IMR-90 (cell line): ENCODE data around the gene ARL6IP6. TPM values are rescaled to one million over a fixed set of nuclear protein-coding genes. Genes with fewer than 3 reads are reported as not detected.

Experiments
- ATAC-seq: fragments of 200-7000 bp; cut with Tn5 transposase; 2 replicates; pipeline ENCODE4 v1.9.1; 2020; ENCODE audit warnings: low read depth, mild to moderate bottlenecking, moderate library complexity
- BruUV-seq: library from RNA; stranded (reverse); fragments of 400-500 nt; replicated peaks from 2 replicates; lab custom pipeline; 2021; lab: Mats Ljungman, UMichigan
- CTCF ChIA-PET: fragments of 300-600 bp; formaldehyde crosslinking; extraction: SDS; loops from one replicate; lab custom pipeline; 2021; ENCODE audit warnings: antibody characterized with exemption; lab: Yijun Ruan, JAX
- POLR2A ChIA-PET: fragments of 300-600 bp; sonication (Branson Sonifier 250); formaldehyde crosslinking; loops from one replicate; lab custom pipeline; 2022; ENCODE audit warnings: antibody characterized with exemption; ENCODE audit not compliant: unreplicated experiment; lab: Charles Lee
- DNase-seq: peaks from one replicate; pipeline ENCODE4 v3.0.0; 2013
- H2AFZ ChIP-seq: replicated peaks from 2 replicates; pipeline ENCODE3; 2013; ENCODE audit warnings: low read length, mild to moderate bottlenecking; ENCODE audit not compliant: poor library complexity
- H2AK5ac ChIP-seq: 2 replicates; pipeline ENCODE4 v1.6.1; 2013; ENCODE audit warnings: low read depth, low read length, inconsistent platforms
- H2AK9ac ChIP-seq: replicated peaks from 2 replicates; pipeline ENCODE3; 2013; ENCODE audit warnings: mild to moderate bottlenecking, low read depth, low read length, moderate library complexity; ENCODE audit not compliant: poor library complexity
- H2BK120ac ChIP-seq: 2 replicates; pipeline ENCODE4 v1.6.1; 2013; ENCODE audit warnings: low read depth, low read length, inconsistent platforms
- H2BK15ac ChIP-seq: 3 replicates; pipeline ENCODE4 v1.6.1; 2013; ENCODE audit warnings: low read depth, low read length, inconsistent platforms
- H2BK20ac ChIP-seq: 2 replicates; pipeline ENCODE4 v1.6.1; 2013; ENCODE audit warnings: low read depth, mild to moderate bottlenecking, inconsistent platforms, low read length, moderate library complexity
- H2BK5ac ChIP-seq: 2 replicates; pipeline ENCODE4 v1.6.1; 2013; ENCODE audit warnings: mild to moderate bottlenecking, low read depth, low read length, inconsistent platforms; ENCODE audit not compliant: poor library complexity, severe bottlenecking
- H3K14ac ChIP-seq: replicated peaks from 2 replicates; pipeline ENCODE4 v1.6.1; 2013; ENCODE audit warnings: low read depth, low read length, inconsistent platforms
- H3K18ac ChIP-seq: 2 replicates; pipeline ENCODE4 v1.6.1; 2013; ENCODE audit warnings: low read depth, low read length, control low read depth
- H3K23ac ChIP-seq: 2 replicates; pipeline ENCODE4 v1.6.1; 2013; ENCODE audit warnings: low read depth, low read length, inconsistent platforms
- H3K27ac ChIP-seq: 2 replicates; pipeline ENCODE4 v1.5.1; 2013; ENCODE audit warnings: mild to moderate bottlenecking, control low read depth, low read length; ENCODE audit not compliant: insufficient read depth
- H3K27me3 ChIP-seq: 2 replicates; pipeline ENCODE4 v1.6.1; 2013; ENCODE audit warnings: low read length; ENCODE audit not compliant: control insufficient read depth, insufficient read depth
- H3K36me3 ChIP-seq: 2 replicates; pipeline ENCODE4 v1.6.1; 2013; ENCODE audit warnings: low read length, mixed read lengths; ENCODE audit not compliant: control insufficient read depth, insufficient read depth
- H3K4ac ChIP-seq: 2 replicates; pipeline ENCODE4 v1.6.1; 2013; ENCODE audit warnings: low read depth, low read length, inconsistent platforms
- H3K4me1 ChIP-seq: 2 replicates; pipeline ENCODE4 v1.6.1; 2013; ENCODE audit warnings: low read length, mixed read lengths; ENCODE audit not compliant: control insufficient read depth, insufficient read depth
- H3K4me2 ChIP-seq: 2 replicates; pipeline ENCODE4 v1.6.1; 2013; ENCODE audit warnings: low read depth, mild to moderate bottlenecking, control low read depth, low read length, moderate library complexity
- H3K4me3 ChIP-seq: 2 replicates; pipeline ENCODE4 v1.5.1; 2013; ENCODE audit warnings: low read depth, mild to moderate bottlenecking, control low read depth, low read length, moderate library complexity; ENCODE audit not compliant: insufficient read depth
- H3K56ac ChIP-seq: 2 replicates; pipeline ENCODE4 v1.6.1; 2013; ENCODE audit warnings: low read length, inconsistent platforms; ENCODE audit not compliant: insufficient read depth; ENCODE audit errors: extremely low read depth
- H3K79me1 ChIP-seq, 2 experiments: 2 replicates each; pipeline ENCODE4 v1.6.1; 2013; ENCODE audit warnings: low read length in 2 of 2, inconsistent platforms in 1 of 2, low read depth in 1 of 2
- H3K9ac ChIP-seq: 2 replicates; pipeline ENCODE4 v1.6.1; 2013; ENCODE audit warnings: low read depth, low read length, control low read depth
- H3K9me1 ChIP-seq: 2 replicates; pipeline ENCODE4 v1.6.1; 2013; ENCODE audit warnings: low read length, inconsistent platforms; ENCODE audit not compliant: insufficient read depth
- H3K9me3 ChIP-seq: 2 replicates; pipeline ENCODE4 v1.6.1; 2013; ENCODE audit warnings: low read length; ENCODE audit not compliant: control insufficient read depth, insufficient read depth
- H4K20me1 ChIP-seq: 2 replicates; pipeline ENCODE4 v1.6.1; 2013; ENCODE audit warnings: low read length, inconsistent platforms; ENCODE audit not compliant: insufficient read depth
- H4K5ac ChIP-seq: 2 replicates; pipeline ENCODE4 v1.6.1; 2013; ENCODE audit warnings: mild to moderate bottlenecking, low read depth, low read length, control low read depth
- H4K8ac ChIP-seq, 2 experiments: 2 replicates each; pipeline ENCODE4 v1.6.1; 2013; ENCODE audit warnings: low read depth in 2 of 2, low read length in 2 of 2, control low read depth in 1 of 2, inconsistent platforms in 1 of 2
- H4K91ac ChIP-seq: 2 replicates; pipeline ENCODE4 v1.6.1; 2013; ENCODE audit warnings: low read depth, low read length, inconsistent platforms; ENCODE audit not compliant: insufficient read depth
- BHLHE40 ChIP-seq: fragments of 150-350 bp; IDR thresholded peaks from 2 replicates; pipeline ENCODE4 v1.6.1; 2016; ENCODE audit warnings: mild to moderate bottlenecking, low read depth, low read length
- CEBPB ChIP-seq: IDR thresholded peaks from 2 replicates; pipeline ENCODE4 v1.6.1; 2012; ENCODE audit warnings: low read depth, low read length, improper control_type of control experiment
- CHD1 ChIP-seq: IDR thresholded peaks from 2 replicates; pipeline ENCODE4 v1.6.1; 2012; ENCODE audit warnings: low read depth, low read length, improper control_type of control experiment
- CTCF ChIP-seq: conservative IDR thresholded peaks from 2 replicates; pipeline ENCODE4 v1.5.1; 2012; ENCODE audit warnings: mild to moderate bottlenecking, low read depth, low read length, improper control_type of control experiment
- ELK1 ChIP-seq: fragments of 150-350 bp; IDR thresholded peaks from 2 replicates; pipeline ENCODE4 v1.6.1; 2016; ENCODE audit warnings: low read depth, mild to moderate bottlenecking, low read length, moderate library complexity, borderline replicate concordance
- FOS ChIP-seq: fragments of 150-350 bp; IDR thresholded peaks from 2 replicates; pipeline ENCODE4 v1.6.1; 2016; ENCODE audit warnings: low read depth, low read length
- MAFK ChIP-seq: IDR thresholded peaks from 2 replicates; pipeline ENCODE4 v1.6.1; 2012; ENCODE audit warnings: low read depth, low read length, improper control_type of control experiment
- MAZ ChIP-seq: IDR thresholded peaks from 2 replicates; pipeline ENCODE4 v1.6.1; 2012; ENCODE audit warnings: low read depth, mild to moderate bottlenecking, low read length, improper control_type of control experiment, moderate library complexity, borderline replicate concordance
- MXI1 ChIP-seq: IDR thresholded peaks from 2 replicates; pipeline ENCODE4 v1.6.1; 2012; ENCODE audit warnings: low read depth, mild to moderate bottlenecking, low read length, moderate library complexity, borderline replicate concordance
- NFE2L2 ChIP-seq: fragments of 150-350 bp; IDR thresholded peaks from 2 replicates; pipeline ENCODE4 v1.6.1; 2016; ENCODE audit warnings: low read depth, mild to moderate bottlenecking, low read length
- POLR2A ChIP-seq: IDR thresholded peaks from 2 replicates; pipeline ENCODE4 v1.6.1; 2012; ENCODE audit warnings: mild to moderate bottlenecking, low read depth, low read length
- RAD21 ChIP-seq: IDR thresholded peaks from 2 replicates; pipeline ENCODE4 v1.6.1; 2012; ENCODE audit warnings: low read length, improper control_type of control experiment
- RCOR1 ChIP-seq: IDR thresholded peaks from 2 replicates; pipeline ENCODE4 v1.6.1; 2012; ENCODE audit warnings: mild to moderate bottlenecking, low read length, improper control_type of control experiment; ENCODE audit not compliant: insufficient replicate concordance
- RFX5 ChIP-seq: IDR thresholded peaks from 2 replicates; pipeline ENCODE4 v1.8.0; 2012; ENCODE audit warnings: low read depth, mild to moderate bottlenecking, low read length, moderate library complexity
- SMC3 ChIP-seq: fragments of 150-350 bp; IDR thresholded peaks from 2 replicates; pipeline ENCODE4 v1.6.1; 2016; ENCODE audit warnings: low read depth, mild to moderate bottlenecking, antibody characterized with exemption, low read length, moderate library complexity
- USF2 ChIP-seq: fragments of 150-350 bp; IDR thresholded peaks from 2 replicates; pipeline ENCODE4 v1.6.1; 2017; ENCODE audit warnings: mild to moderate bottlenecking, antibody characterized with exemption, low read length, low read depth
- WGBS, 2 experiments: methylation state at CpG; one replicate each; pipeline versions ENCODE4 v1.1.5 to v1.1.7; 2013; ENCODE audit warnings: missing lambda C conversion rate in 2 of 2; ENCODE audit not compliant: insufficient read length in 1 of 2; ENCODE audit errors: extremely low coverage in 2 of 2; 5-methylcytosine and 5-hydroxymethylcytosine counted together
- dilution Hi-C: fragments of 300-500 bp; cut with HindIII; formaldehyde crosslinking; loops from one replicate; pipeline ENCODE4 v1.14.3; 2018; ENCODE audit warnings: low sequenced_read_pairs; ENCODE audit not compliant: unreplicated experiment
- in situ Hi-C: fragments of 300-500 bp; cut with MboI; formaldehyde crosslinking; loops from 3 replicates; pipeline ENCODE4 v1.14.3; 2019; ENCODE audit warnings: low sequenced_read_pairs, inconsistent platforms, mixed read lengths
- intact Hi-C: fragments of 100-400 bp; cut with micrococcal nuclease; formaldehyde crosslinking; loops from 2 replicates; pipeline ENCODE4 v1.10.0; 2022
- polyA plus RNA-seq, 3 experiments: library from polyadenylated mRNA; depleted of rRNA; stranded (reverse); fragments of >200 nt; gene quantifications; 2 replicates each; pipeline ENCODE4 v1.2.3, GENCODE V29; 2012; ENCODE audit warnings: low replicate concordance in 1 of 3
- total RNA-seq: library from RNA; depleted of rRNA; stranded (reverse); fragments of >200 nt; gene quantifications from 2 replicates; pipeline ENCODE4 v1.2.3, GENCODE V29; 2012

Gene ARL6IP6
- total and polyA plus RNA-seq, 2 of the 4 experiments (the other 2 are of a cell fraction): 4.1 to 14.7 TPM

GRCh38 chr2:152674334-152674733, 44.1 kb upstream of the ARL6IP6 start:
- BruUV-seq: no TSS peak
- no peak overlapping the region for H2BK5ac ChIP-seq
- no peak overlapping the region for H3K56ac ChIP-seq
- CTCF ChIA-PET: no interaction called here
- H2AK5ac ChIP-seq: no peak overlapping the region
- dilution Hi-C loops (no loop called here), intact Hi-C loops (no loop called here), in situ Hi-C loops (loop anchor here (25.0 kb wide), 1 partner anchor 1212 kb away; no protein-coding TSS in a partner anchor)
- H3K4me2 ChIP-seq: no peak overlapping the region
- no peak overlapping the region for H3K18ac ChIP-seq
- no peaks in the 10 kb centered on the region for H3K27me3 ChIP-seq
- H3K36me3 ChIP-seq: peaks cover 26% of the 10 kb centered on the region
- no peak overlapping the region for H3K4ac ChIP-seq
- H3K23ac ChIP-seq: no peak overlapping the region
- POLR2A ChIA-PET: no interaction called here
- no peaks in the 10 kb centered on the region for H4K20me1 ChIP-seq
- DNase-seq (no peak), ATAC-seq (no peak)
- no peak overlapping the region for H2BK120ac ChIP-seq
- H2BK15ac ChIP-seq: no peak overlapping the region
- no peak overlapping the region for H4K91ac ChIP-seq
- H2BK20ac ChIP-seq: no peak overlapping the region
- no peak overlapping the region for H2AFZ ChIP-seq
- no peak overlapping the region for H4K8ac ChIP-seq
- H3K9ac ChIP-seq: no peak overlapping the region
- no CpG with 5 or more reads among the region's 4 CpGs for WGBS, 2 experiments
- no peak overlapping the region for H3K14ac ChIP-seq
- H3K79me1 ChIP-seq: no peaks in the 10 kb centered on the region
- H2AK9ac ChIP-seq: no peak overlapping the region
- H3K9me1 ChIP-seq: no peaks in the 10 kb centered on the region
- no peaks in the 10 kb centered on the region for H3K9me3 ChIP-seq
- no peak overlapping the region for H3K27ac ChIP-seq
- no peak overlapping the region for H4K5ac ChIP-seq
- no peak for TF ChIP-seq USF2
- no peak for TF ChIP-seq RCOR1
- no peak for TF ChIP-seq CTCF
- no peak for TF ChIP-seq FOS
- TF ChIP-seq MAFK: no peak
- no peak for TF ChIP-seq NFE2L2
- TF ChIP-seq ELK1: no peak
- no peak for TF ChIP-seq POLR2A
- no peak for TF ChIP-seq MAZ
- no peak for TF ChIP-seq SMC3
- TF ChIP-seq CHD1: no peak
- no peak for TF ChIP-seq MXI1
- TF ChIP-seq RFX5: no peak
- no peak for TF ChIP-seq CEBPB
- no peak for TF ChIP-seq BHLHE40
- no peak for TF ChIP-seq RAD21
- H3K4me3 ChIP-seq: no peak overlapping the region
- no peaks in the 10 kb centered on the region for H3K4me1 ChIP-seq
